Measurements from ENCODE around the gene MARCHF6.

DNA sequence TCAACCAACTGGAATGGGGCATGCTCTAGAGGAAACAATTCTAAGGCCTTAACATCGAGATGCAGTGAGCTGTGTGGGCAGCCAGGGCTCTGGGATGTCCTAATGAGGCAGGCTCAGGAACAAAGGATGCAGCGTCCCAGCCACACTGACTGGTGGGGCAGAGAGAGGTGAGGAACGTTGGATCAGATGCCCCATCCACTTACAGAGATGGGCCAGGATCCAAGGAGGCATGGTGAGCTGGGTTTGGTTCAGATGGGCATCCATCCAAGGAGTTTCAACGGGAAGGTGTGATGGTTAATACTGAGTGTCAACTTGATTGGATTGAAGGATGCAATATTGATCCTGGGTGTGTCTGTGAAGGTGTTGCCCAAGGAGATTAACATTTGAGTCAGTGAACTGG lies 15.5 kb upstream of the MARCHF6 start:
- TF ChIP-seq, protein P1, sequence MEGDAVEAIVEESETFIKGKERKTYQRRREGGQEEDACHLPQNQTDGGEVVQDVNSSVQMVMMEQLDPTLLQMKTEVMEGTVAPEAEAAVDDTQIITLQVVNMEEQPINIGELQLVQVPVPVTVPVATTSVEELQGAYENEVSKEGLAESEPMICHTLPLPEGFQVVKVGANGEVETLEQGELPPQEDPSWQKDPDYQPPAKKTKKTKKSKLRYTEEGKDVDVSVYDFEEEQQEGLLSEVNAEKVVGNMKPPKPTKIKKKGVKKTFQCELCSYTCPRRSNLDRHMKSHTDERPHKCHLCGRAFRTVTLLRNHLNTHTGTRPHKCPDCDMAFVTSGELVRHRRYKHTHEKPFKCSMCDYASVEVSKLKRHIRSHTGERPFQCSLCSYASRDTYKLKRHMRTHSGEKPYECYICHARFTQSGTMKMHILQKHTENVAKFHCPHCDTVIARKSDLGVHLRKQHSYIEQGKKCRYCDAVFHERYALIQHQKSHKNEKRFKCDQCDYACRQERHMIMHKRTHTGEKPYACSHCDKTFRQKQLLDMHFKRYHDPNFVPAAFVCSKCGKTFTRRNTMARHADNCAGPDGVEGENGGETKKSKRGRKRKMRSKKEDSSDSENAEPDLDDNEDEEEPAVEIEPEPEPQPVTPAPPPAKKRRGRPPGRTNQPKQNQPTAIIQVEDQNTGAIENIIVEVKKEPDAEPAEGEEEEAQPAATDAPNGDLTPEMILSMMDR (IDR thresholded peaks at IDR 0.05; ENCODE audit: control extremely low read depth in 1 of 3, insufficient read depth in 1 of 3, low read depth in 1 of 3, low read length in 3 of 3), result no peak
- TF ChIP-seq, protein P2, sequence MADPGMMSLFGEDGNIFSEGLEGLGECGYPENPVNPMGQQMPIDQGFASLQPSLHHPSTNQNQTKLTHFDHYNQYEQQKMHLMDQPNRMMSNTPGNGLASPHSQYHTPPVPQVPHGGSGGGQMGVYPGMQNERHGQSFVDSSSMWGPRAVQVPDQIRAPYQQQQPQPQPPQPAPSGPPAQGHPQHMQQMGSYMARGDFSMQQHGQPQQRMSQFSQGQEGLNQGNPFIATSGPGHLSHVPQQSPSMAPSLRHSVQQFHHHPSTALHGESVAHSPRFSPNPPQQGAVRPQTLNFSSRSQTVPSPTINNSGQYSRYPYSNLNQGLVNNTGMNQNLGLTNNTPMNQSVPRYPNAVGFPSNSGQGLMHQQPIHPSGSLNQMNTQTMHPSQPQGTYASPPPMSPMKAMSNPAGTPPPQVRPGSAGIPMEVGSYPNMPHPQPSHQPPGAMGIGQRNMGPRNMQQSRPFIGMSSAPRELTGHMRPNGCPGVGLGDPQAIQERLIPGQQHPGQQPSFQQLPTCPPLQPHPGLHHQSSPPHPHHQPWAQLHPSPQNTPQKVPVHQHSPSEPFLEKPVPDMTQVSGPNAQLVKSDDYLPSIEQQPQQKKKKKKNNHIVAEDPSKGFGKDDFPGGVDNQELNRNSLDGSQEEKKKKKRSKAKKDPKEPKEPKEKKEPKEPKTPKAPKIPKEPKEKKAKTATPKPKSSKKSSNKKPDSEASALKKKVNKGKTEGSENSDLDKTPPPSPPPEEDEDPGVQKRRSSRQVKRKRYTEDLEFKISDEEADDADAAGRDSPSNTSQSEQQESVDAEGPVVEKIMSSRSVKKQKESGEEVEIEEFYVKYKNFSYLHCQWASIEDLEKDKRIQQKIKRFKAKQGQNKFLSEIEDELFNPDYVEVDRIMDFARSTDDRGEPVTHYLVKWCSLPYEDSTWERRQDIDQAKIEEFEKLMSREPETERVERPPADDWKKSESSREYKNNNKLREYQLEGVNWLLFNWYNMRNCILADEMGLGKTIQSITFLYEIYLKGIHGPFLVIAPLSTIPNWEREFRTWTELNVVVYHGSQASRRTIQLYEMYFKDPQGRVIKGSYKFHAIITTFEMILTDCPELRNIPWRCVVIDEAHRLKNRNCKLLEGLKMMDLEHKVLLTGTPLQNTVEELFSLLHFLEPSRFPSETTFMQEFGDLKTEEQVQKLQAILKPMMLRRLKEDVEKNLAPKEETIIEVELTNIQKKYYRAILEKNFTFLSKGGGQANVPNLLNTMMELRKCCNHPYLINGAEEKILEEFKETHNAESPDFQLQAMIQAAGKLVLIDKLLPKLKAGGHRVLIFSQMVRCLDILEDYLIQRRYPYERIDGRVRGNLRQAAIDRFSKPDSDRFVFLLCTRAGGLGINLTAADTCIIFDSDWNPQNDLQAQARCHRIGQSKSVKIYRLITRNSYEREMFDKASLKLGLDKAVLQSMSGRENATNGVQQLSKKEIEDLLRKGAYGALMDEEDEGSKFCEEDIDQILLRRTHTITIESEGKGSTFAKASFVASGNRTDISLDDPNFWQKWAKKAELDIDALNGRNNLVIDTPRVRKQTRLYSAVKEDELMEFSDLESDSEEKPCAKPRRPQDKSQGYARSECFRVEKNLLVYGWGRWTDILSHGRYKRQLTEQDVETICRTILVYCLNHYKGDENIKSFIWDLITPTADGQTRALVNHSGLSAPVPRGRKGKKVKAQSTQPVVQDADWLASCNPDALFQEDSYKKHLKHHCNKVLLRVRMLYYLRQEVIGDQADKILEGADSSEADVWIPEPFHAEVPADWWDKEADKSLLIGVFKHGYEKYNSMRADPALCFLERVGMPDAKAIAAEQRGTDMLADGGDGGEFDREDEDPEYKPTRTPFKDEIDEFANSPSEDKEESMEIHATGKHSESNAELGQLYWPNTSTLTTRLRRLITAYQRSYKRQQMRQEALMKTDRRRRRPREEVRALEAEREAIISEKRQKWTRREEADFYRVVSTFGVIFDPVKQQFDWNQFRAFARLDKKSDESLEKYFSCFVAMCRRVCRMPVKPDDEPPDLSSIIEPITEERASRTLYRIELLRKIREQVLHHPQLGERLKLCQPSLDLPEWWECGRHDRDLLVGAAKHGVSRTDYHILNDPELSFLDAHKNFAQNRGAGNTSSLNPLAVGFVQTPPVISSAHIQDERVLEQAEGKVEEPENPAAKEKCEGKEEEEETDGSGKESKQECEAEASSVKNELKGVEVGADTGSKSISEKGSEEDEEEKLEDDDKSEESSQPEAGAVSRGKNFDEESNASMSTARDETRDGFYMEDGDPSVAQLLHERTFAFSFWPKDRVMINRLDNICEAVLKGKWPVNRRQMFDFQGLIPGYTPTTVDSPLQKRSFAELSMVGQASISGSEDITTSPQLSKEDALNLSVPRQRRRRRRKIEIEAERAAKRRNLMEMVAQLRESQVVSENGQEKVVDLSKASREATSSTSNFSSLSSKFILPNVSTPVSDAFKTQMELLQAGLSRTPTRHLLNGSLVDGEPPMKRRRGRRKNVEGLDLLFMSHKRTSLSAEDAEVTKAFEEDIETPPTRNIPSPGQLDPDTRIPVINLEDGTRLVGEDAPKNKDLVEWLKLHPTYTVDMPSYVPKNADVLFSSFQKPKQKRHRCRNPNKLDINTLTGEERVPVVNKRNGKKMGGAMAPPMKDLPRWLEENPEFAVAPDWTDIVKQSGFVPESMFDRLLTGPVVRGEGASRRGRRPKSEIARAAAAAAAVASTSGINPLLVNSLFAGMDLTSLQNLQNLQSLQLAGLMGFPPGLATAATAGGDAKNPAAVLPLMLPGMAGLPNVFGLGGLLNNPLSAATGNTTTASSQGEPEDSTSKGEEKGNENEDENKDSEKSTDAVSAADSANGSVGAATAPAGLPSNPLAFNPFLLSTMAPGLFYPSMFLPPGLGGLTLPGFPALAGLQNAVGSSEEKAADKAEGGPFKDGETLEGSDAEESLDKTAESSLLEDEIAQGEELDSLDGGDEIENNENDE (IDR thresholded peaks at IDR 0.05; ENCODE audit: insufficient replicate concordance, low read length), result no peak
- no peak for TF ChIP-seq TAF1 (IDR thresholded peaks at IDR 0.05; ENCODE audit: low read depth, low read length)
- TF ChIP-seq RAD21 (IDR thresholded peaks at IDR 0.05 in 1 of 2, conservative IDR thresholded peaks at IDR 0.05 in 1 of 2; ENCODE audit: low read depth in 2 of 2, low read length in 2 of 2), result no peak
- no peak for TF ChIP-seq PHF8 (conservative IDR thresholded peaks at IDR 0.05; ENCODE audit: low read depth, low read length)
- no peak for TF ChIP-seq POLR2AphosphoS5 (IDR thresholded peaks at IDR 0.05; ENCODE audit: low read depth, low read length)
- TF ChIP-seq GABPA (IDR thresholded peaks at IDR 0.05; ENCODE audit: borderline replicate concordance, insufficient read depth, low read length), result no peak
- TF ChIP-seq POLR2A (IDR thresholded peaks at IDR 0.05; ENCODE audit: control extremely low read depth in 1 of 2, low read depth in 2 of 2, low read length in 2 of 2), result no peak
- TF ChIP-seq YY1 (IDR thresholded peaks at IDR 0.05; ENCODE audit: low read depth, low read length), result no peak
- TF ChIP-seq CBX8 (IDR thresholded peaks at IDR 0.05; ENCODE audit: borderline replicate concordance, low read depth, low read length), result no peak
- TF ChIP-seq CBX5 (IDR thresholded peaks at IDR 0.05; ENCODE audit: low read depth, low read length), result no peak

All from H1 (cell line).